HEK293T (cell line): ENCODE measurements around the gene CAPN9.
"Not testable (repeated sequence)": the region's sequence is repeated elsewhere in the genome, so short reads cannot be mapped to it uniquely, and the experiment has no call there.

Experiments
- CTCF ChIA-PET: fragments of 350-600 bp; formaldehyde crosslinking; extraction: SDS; loops from one replicate; lab custom pipeline; 2021; ENCODE audit warnings: antibody characterized with exemption, inconsistent platforms; lab: Yijun Ruan, JAX
- POLR2A ChIA-PET: fragments of 350-600 bp; formaldehyde crosslinking; extraction: SDS; loops from one replicate; lab custom pipeline; 2020; ENCODE audit warnings: antibody characterized with exemption, inconsistent platforms; lab: Yijun Ruan, JAX
- DNase-seq: peaks from one replicate; pipeline ENCODE4 v3.0.0; 2012; ENCODE audit warnings: mixed read lengths; ENCODE audit errors: extremely low spot score
- ARNT ChIP-seq: fragments of 450-650 bp; IDR thresholded peaks from 2 replicates; pipeline ENCODE4 v1.6.1; 2017; ENCODE audit warnings: mild to moderate bottlenecking
- BHLHE40 ChIP-seq: fragments of 450-650 bp; IDR thresholded peaks from 2 replicates; pipeline ENCODE4 v1.6.1; 2016; ENCODE audit warnings: mild to moderate bottlenecking, moderate library complexity, borderline replicate concordance
- CTBP1 ChIP-seq: fragments of 450-650 bp; IDR thresholded peaks from 2 replicates; pipeline ENCODE4 v1.6.1; 2016; ENCODE audit warnings: borderline replicate concordance
- ELF4 ChIP-seq: fragments of 450-650 bp; IDR thresholded peaks from 2 replicates; pipeline ENCODE4 v1.6.1; 2017; ENCODE audit warnings: antibody characterized with exemption
- FOXA1 ChIP-seq: fragments of 450-650 bp; IDR thresholded peaks from 2 replicates; pipeline ENCODE4 v1.6.1; 2016; ENCODE audit warnings: mild to moderate bottlenecking
- FOXK2 ChIP-seq: fragments of 450-650 bp; IDR thresholded peaks from 2 replicates; pipeline ENCODE4 v1.6.1; 2016; ENCODE audit warnings: mild to moderate bottlenecking
- FOXM1 ChIP-seq: fragments of 450-650 bp; IDR thresholded peaks from 2 replicates; pipeline ENCODE4 v1.6.1; 2017; ENCODE audit warnings: mild to moderate bottlenecking, borderline replicate concordance
- HDGF ChIP-seq: fragments of 450-650 bp; IDR thresholded peaks from 2 replicates; pipeline ENCODE4 v1.6.1; 2017; ENCODE audit warnings: antibody characterized with exemption, borderline replicate concordance
- L3MBTL2 ChIP-seq: fragments of 450-650 bp; conservative IDR thresholded peaks from 2 replicates; pipeline ENCODE4 v1.6.1; 2016; ENCODE audit warnings: mild to moderate bottlenecking
- LEF1 ChIP-seq: fragments of 450-650 bp; IDR thresholded peaks from 2 replicates; pipeline ENCODE4 v1.6.1; 2017; ENCODE audit warnings: mild to moderate bottlenecking, borderline replicate concordance
- NFRKB ChIP-seq: fragments of 450-650 bp; IDR thresholded peaks from 2 replicates; pipeline ENCODE4 v1.6.1; 2016; ENCODE audit warnings: mild to moderate bottlenecking, moderate library complexity
- PKNOX1 ChIP-seq: fragments of 450-650 bp; IDR thresholded peaks from 2 replicates; pipeline ENCODE4 v1.6.1; 2016
- SP1 ChIP-seq: fragments of 450-650 bp; IDR thresholded peaks from 2 replicates; pipeline ENCODE4 v1.6.1; 2017
- SUZ12 ChIP-seq: fragments of 450-650 bp; IDR thresholded peaks from 2 replicates; pipeline ENCODE4 v1.6.1; 2016; ENCODE audit warnings: mild to moderate bottlenecking
- TARDBP ChIP-seq: fragments of 450-650 bp; IDR thresholded peaks from 2 replicates; pipeline ENCODE4 v1.6.1; 2016
- ZNF384 ChIP-seq: fragments of 450-650 bp; IDR thresholded peaks from 2 replicates; pipeline ENCODE4 v1.6.1; 2016

The CAPN9 gene

GRCh38 chr1:230713915-230714764 is 33.0 kb upstream of the CAPN9 start, which contains the start of gene AGT:
Gene AGT (minus strand): TSS chr1:230714122. CDS start chr1:230710823, 3,299 bp downstream.
- TF ChIP-seq FOXA1: no peak
- no peak for TF ChIP-seq FOXM1
- TF ChIP-seq PKNOX1: no peak
- no peak for TF ChIP-seq L3MBTL2
- TF ChIP-seq ZNF384: no peak
- no peak for TF ChIP-seq SUZ12
- TF ChIP-seq ARNT: no peak
- TF ChIP-seq CTBP1: no peak
- TF ChIP-seq BHLHE40: no peak
- no peak for DNase-seq
- ChIA-PET POLR2A (no interaction called here), CTCF (interaction anchor here (0.5 kb wide), 1 partner anchor 547 kb away, joined by 3 read pairs; no protein-coding TSS in a partner anchor)

- POLR2A ChIA-PET: no interaction called here
- CTCF ChIA-PET: no interaction called here
- TF ChIP-seq FOXM1: no peak
- no peak for TF ChIP-seq FOXK2
- no peak for TF ChIP-seq CTBP1
- no peak for TF ChIP-seq ZNF384
- no peak for TF ChIP-seq ELF4
- TF ChIP-seq LEF1: no peak
- TF ChIP-seq BHLHE40: no peak
- TF ChIP-seq ARNT: no peak
- no peak for TF ChIP-seq HDGF
- no peak for TF ChIP-seq SUZ12
- TF ChIP-seq PKNOX1: no peak
- TF ChIP-seq NFRKB: no peak
- no peak for TF ChIP-seq FOXA1
- no peak for TF ChIP-seq L3MBTL2
- no peak for TF ChIP-seq SP1
- TF ChIP-seq TARDBP: no peak
- DNase-seq: no peak
These were observed 31.7 kb upstream of the CAPN9 start for GRCh38 chr1:230715510-230715909.

GRCh38 chr1:230716453-230716852 is 30.7 kb upstream of the CAPN9 start:
- DNase-seq, POLR2A ChIA-PET: not testable (repeated sequence)
- CTCF ChIA-PET: interaction anchor here (0.7 kb wide), 1 partner anchor 74 kb away, joined by 3 read pairs; no protein-coding TSS in a partner anchor

- DNase-seq: no peak
- CTCF ChIA-PET: no interaction called here
- TF ChIP-seq TARDBP (no peak), ARNT (no peak), CTBP1 (no peak), ZNF384 (no peak), FOXM1 (no peak), SUZ12 (no peak), L3MBTL2 (no peak), NFRKB (no peak), FOXK2 (no peak), PKNOX1 (no peak), BHLHE40 (no peak), ELF4 (no peak)
- POLR2A ChIA-PET: no interaction called here
These were observed 29.9 kb upstream of the CAPN9 start for GRCh38 chr1:230717251-230717650.

- DNase-seq: not testable (repeated sequence)
These were observed 25.2 kb upstream of the CAPN9 start for GRCh38 chr1:230721849-230722522.

GRCh38 chr1:230725256-230726012 is 21.8 kb upstream of the CAPN9 start:
- TF ChIP-seq CTBP1: no peak
- TF ChIP-seq TARDBP: no peak
- TF ChIP-seq FOXK2: no peak
- no peak for TF ChIP-seq PKNOX1
- no peak for TF ChIP-seq LEF1
- no peak for TF ChIP-seq SUZ12
- TF ChIP-seq HDGF: no peak
- no peak for TF ChIP-seq NFRKB
- no peak for TF ChIP-seq ARNT
- no peak for TF ChIP-seq ELF4
- POLR2A ChIA-PET: no interaction called here
- CTCF ChIA-PET: no interaction called here
- no peak for DNase-seq

More at GRCh38 chr1:230721849-230722522, 25.2 kb upstream of the CAPN9 start:
- CTCF ChIA-PET, POLR2A ChIA-PET: not testable (repeated sequence)
